Colonic mucosa (tissue), 4 donors: ENCODE data around the gene RBM14. TPM values are rescaled to one million over a fixed set of nuclear protein-coding genes. Genes with fewer than 3 reads are reported as not detected.

Experiments used
- DNase-seq: peaks from one replicate; pipeline ENCODE4 v3.0.0-alpha.2; 2020
- H3K27ac ChIP-seq: fragments of 200-600 bp; one replicate; pipeline ENCODE4 v1.8.0; 2021
- H3K27me3 ChIP-seq: fragments of 200-600 bp; one replicate; pipeline ENCODE4 v1.8.0; 2021
- H3K36me3 ChIP-seq: fragments of 200-600 bp; one replicate; pipeline ENCODE4 v1.8.0; 2021
- H3K4me1 ChIP-seq: fragments of 200-600 bp; one replicate; pipeline ENCODE4 v1.8.0; 2021; ENCODE audit warnings: mild to moderate bottlenecking
- H3K4me3 ChIP-seq: fragments of 200-600 bp; one replicate; pipeline ENCODE4 v1.8.0; 2021
- H3K9ac ChIP-seq, 2 donors: one replicate each; pipeline ENCODE4 v1.7.0; 2013; ENCODE audit warnings: control low read depth in 2 of 2, low read depth in 2 of 2, low read length in 2 of 2
- H3K9me3 ChIP-seq: fragments of 200-600 bp; one replicate; pipeline ENCODE4 v1.8.0; 2021
- CTCF ChIP-seq: fragments of 200-600 bp; IDR thresholded peaks from one replicate; pipeline ENCODE4 v1.8.0; 2022; ENCODE audit warnings: antibody characterized with exemption, mild to moderate bottlenecking
- intact Hi-C: fragments of 100-400 bp; cut with DNase I; formaldehyde crosslinking; loops from one replicate; pipeline ENCODE4 v1.14.1; 2022
- total RNA-seq, 2 donors: library from RNA; stranded (reverse); fragmentation: NEBNext Ultra II Directional in 1 of 2; extraction: Animal tissue kit (Norgen Biotek cat#: 25700) in 1 of 2; gene quantifications; one replicate each; pipeline ENCODE4 v1.2.1, GENCODE V29; 2021
- donor health status: healthy.
- donor health status: DM: no; HTN: no; CAD: no.
- donor health status: DM: no; HTN: no; CAD: no.

RBM14 gene
- total RNA-seq, 2 donors from 2014 or later = 36.4 to 110 TPM

- no peak for DNase-seq
- no peak for TF ChIP-seq CTCF
- intact Hi-C loops = no loop called here
- H3K4me1 ChIP-seq = no peaks in the 10 kb centered on the region
- H3K27me3 ChIP-seq = no peaks in the 10 kb centered on the region
- H3K27ac ChIP-seq = no peak overlapping the region
- H3K9ac ChIP-seq = no peak overlapping the region
- H3K4me3 ChIP-seq = no peak overlapping the region
- H3K36me3 ChIP-seq = peaks cover 36% of the 10 kb centered on the region
- no peaks in the 10 kb centered on the region for H3K9me3 ChIP-seq
Measured at GRCh38 chr11:66628061-66628603, 11.7 kb downstream of the RBM14 start.

GRCh38 chr11:66629356-66629755, 12.9 kb downstream of the RBM14 start:
- H3K4me1 ChIP-seq = no peaks in the 10 kb centered on the region
- intact Hi-C loops = no loop called here
- no peaks in the 10 kb centered on the region for H3K27me3 ChIP-seq
- H3K36me3 ChIP-seq = peaks cover 34% of the 10 kb centered on the region
- no peak overlapping the region for H3K27ac ChIP-seq
- TF ChIP-seq CTCF = no peak
- H3K9ac ChIP-seq = no peak overlapping the region
- no peaks in the 10 kb centered on the region for H3K9me3 ChIP-seq
- no peak overlapping the region for H3K4me3 ChIP-seq
- DNase-seq = no peak

- intact Hi-C loops = no loop called here
- no peak for TF ChIP-seq CTCF
- no peak overlapping the region for H3K4me3 ChIP-seq
- DNase-seq = no peak
- H3K9me3 ChIP-seq = no peaks in the 10 kb centered on the region
- H3K27ac ChIP-seq = no peak overlapping the region
- no peaks in the 10 kb centered on the region for H3K4me1 ChIP-seq
- peaks cover 11% of the 10 kb centered on the region for H3K36me3 ChIP-seq
- H3K27me3 ChIP-seq = no peaks in the 10 kb centered on the region
- no peak overlapping the region for H3K9ac ChIP-seq
Measured at GRCh38 chr11:66631883-66632282, 15.5 kb downstream of the RBM14 start.

- TF ChIP-seq CTCF = no peak
- Histone ChIP-seq H3K4me1 (no peaks in the 10 kb centered on the region), H3K9me3 (no peaks in the 10 kb centered on the region), H3K4me3 (no peak overlapping the region), H3K27ac (no peak overlapping the region), H3K27me3 (no peaks in the 10 kb centered on the region), H3K9ac (no peak overlapping the region), H3K36me3 (peaks cover under 1% of the 10 kb centered on the region)
- intact Hi-C loops = no loop called here
- no peak for DNase-seq
Measured at GRCh38 chr11:66632952-66633351, 16.5 kb downstream of the RBM14 start.

GRCh38 chr11:66636411-66636810, 20.0 kb downstream of the RBM14 start:
- no peak overlapping the region for H3K27ac ChIP-seq
- H3K4me1 ChIP-seq = peaks cover 17% of the 10 kb centered on the region
- peaks cover 5% of the 10 kb centered on the region for H3K36me3 ChIP-seq
- H3K27me3 ChIP-seq = no peaks in the 10 kb centered on the region
- no peak for TF ChIP-seq CTCF
- H3K9me3 ChIP-seq = no peaks in the 10 kb centered on the region
- intact Hi-C loops = no loop called here
- no peak overlapping the region for H3K9ac ChIP-seq
- no peak overlapping the region for H3K4me3 ChIP-seq
- DNase-seq = no peak
